Activated CD8-positive, alpha-beta memory T cell treated with anti-CD3 and anti-CD28 coated beads for 48 hours (primary cell): Measurements from ENCODE around the gene PCGF3.
"Not testable (repeated sequence)": the region's sequence is repeated elsewhere in the genome, so short reads cannot be mapped to it uniquely, and the experiment has no call there.

Source experiments
- DNase-seq, 3 experiments: peaks; one replicate each; pipeline ENCODE4 v3.0.0-alpha.2; 2020; ENCODE audit warnings: low read depth in 2 of 3, low spot score in 2 of 3

The PCGF3 gene

GRCh38 chr4:667545-667925 is 38.1 kb upstream of the PCGF3 start:
- DNase-seq = no peak

GRCh38 chr4:668219-668618 is 37.4 kb upstream of the PCGF3 start:
- not testable (repeated sequence) for DNase-seq

GRCh38 chr4:669806-670559 is 35.6 kb upstream of the PCGF3 start:
- DNase-seq = not testable (repeated sequence)

- no peak for DNase-seq
Observed at GRCh38 chr4:671769-672168, 33.9 kb upstream of the PCGF3 start.

DNA sequence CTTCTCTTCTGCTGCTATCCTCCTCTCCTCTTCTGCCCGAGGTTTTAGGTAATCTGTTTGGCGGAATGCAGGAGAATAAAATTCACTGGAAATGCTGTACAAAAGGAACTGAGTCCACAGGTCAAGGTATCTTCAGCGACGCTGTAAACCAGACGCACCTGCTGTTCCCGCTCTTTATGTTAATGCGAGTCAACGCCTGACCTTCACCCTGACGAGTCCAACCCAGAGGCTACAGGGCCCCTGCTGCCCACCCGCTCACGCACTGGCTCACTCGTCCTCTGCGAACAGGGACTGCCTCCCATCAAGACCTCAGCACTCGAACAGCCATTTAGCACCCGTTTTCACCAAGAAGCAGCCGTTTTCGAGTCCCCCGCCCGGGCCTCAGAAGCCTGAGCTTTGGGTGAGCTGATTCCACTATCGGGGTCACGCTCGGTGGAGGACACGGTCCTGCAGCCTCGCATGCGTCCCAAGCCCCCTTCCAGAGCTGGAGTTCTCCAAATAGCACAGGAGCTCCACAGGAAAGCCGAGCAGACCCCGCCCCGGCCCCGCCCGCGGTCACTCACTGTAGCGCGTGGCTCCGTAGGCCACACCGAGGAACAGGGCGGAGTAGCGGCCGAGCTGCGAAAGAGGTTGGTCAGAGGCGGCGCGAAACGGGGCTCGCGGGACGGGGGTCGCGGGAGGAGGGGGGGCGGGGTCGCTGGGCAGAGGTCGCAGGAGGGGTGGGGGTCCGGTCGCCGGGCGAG is 32.1 kb upstream of the PCGF3 start:
- DNase-seq = no peak

DNA sequence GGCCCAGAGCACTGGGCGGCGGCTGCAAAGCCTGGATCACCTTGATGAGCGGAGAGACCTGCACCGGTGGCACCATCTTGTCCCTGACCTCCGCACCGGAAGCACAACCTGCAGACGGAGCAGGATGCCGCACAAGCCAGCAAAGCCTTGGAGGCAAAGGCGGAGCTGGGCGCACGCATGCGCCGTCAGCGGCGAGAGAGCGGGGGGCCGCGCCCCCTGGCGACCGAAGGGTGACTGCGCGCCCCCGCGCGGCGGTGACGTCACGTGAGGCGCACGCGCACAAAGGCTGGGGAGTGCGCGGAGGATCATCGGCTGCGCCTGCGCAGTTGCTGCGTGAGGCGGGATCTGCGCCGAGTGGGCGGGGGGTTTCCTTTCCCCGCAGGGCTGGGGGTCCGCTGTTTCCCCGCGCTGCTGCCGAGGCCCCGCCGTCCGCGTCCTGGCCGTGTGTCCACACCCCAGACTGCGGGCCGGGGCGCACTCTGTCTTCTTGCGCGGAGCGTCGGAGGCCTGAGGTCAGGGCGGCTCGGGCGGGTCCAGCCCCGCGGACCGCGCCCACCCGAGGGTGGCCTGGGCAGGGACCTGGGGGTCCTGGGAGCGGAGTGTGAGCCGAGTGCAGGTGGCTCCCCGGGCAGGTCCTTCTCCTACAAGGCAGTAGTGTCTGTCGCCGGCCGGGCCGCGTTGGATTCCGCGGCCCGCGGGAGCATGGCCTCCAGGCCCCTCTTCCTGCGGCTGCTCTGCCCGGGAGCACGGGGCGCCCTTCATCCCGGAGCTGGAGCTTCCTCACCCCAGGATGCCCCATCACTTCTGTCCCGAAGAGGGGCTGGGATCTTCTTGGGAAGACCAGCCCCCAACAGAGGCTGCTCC is 31.2 kb upstream of the PCGF3 start, which contains the start of the genes ATP5ME and MYL5:
ATP5ME (minus strand) TSS at position 105 of the 864 bp plus-strand sequence; CDS start at position 76, 29 bp downstream.
MYL5 (plus strand) TSS at position 371 of the 864 bp plus-strand sequence. CDS start 3,485 bp downstream, outside the sequence.
- DNase-seq = peak; percentile 94 to 98 (median 96)

DNA sequence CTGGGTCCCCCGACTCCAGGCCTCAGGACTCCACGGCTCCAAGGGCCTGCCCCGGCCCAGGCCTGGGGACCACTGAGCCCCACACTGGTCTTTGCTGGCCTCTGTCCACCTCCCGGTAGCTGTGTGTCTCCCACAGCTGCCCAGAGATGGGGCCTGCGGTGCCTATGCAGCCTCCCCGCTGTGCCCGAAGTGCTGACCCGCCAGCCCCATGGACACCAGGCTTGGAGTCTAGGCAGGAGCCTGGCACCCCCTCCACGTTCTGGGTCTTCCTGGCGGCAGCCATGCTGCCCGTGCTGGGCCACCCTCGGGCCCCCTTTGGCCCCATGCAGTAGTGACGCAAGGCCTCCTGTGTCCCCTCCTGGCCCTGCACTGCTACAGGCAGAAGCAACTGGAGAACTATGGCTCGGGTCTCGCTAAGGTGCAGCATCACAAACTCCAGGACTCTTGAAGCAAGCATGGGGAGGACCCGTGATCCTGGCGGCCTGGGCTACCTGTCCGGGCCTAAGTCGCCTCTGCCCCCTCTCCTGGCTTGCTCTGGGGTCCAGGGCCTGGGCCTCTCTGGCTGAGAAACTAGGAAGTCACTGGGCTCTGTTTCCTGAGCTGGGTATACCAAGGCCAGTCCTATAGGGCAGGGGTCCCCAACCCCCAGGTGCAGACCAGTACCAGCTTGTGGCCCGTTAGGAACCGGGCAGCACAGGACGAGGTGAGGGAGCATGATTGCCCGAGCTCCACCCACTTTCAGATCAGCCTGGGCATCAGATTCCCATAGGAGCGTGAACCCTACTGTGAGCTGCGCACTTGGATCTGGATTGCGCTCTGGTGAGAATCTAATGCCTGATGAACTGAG is 30.4 kb upstream of the PCGF3 start:
- no peak for DNase-seq

GRCh38 chr4:675980-676870 is 29.4 kb upstream of the PCGF3 start:
- no peak for DNase-seq

DNA sequence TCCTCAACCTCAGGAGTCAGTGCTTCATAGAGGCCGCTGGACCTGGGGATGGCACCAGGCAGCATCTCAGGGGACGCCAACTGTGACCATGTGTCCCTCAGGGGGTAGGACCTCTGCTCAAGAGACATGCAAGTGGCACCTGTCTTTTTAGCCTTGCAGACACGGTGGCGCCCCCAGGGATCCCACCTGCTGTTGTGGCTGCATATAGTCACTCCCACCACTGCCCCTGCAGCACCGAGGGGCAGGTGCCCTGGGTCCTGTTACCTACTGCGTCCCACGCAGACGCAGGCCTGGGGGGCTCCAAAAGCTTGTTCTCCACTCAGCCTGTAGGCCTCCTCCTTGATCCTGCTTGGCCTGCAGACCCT is 28.8 kb upstream of the PCGF3 start:
- no peak for DNase-seq

- no peak for DNase-seq
Observed at GRCh38 chr4:677431-678293, 28.0 kb upstream of the PCGF3 start.

GRCh38 chr4:678331-679103 is 27.1 kb upstream of the PCGF3 start:
- DNase-seq = no peak

GRCh38 chr4:679104-679481 is 26.5 kb upstream of the PCGF3 start:
- DNase-seq = no peak

GRCh38 chr4:679629-680028 is 26.0 kb upstream of the PCGF3 start:
- no peak for DNase-seq

GRCh38 chr4:680091-680490 is 25.5 kb upstream of the PCGF3 start:
- no peak for DNase-seq

- DNase-seq = no peak
Observed at GRCh38 chr4:680551-680927, 25.1 kb upstream of the PCGF3 start.

DNA sequence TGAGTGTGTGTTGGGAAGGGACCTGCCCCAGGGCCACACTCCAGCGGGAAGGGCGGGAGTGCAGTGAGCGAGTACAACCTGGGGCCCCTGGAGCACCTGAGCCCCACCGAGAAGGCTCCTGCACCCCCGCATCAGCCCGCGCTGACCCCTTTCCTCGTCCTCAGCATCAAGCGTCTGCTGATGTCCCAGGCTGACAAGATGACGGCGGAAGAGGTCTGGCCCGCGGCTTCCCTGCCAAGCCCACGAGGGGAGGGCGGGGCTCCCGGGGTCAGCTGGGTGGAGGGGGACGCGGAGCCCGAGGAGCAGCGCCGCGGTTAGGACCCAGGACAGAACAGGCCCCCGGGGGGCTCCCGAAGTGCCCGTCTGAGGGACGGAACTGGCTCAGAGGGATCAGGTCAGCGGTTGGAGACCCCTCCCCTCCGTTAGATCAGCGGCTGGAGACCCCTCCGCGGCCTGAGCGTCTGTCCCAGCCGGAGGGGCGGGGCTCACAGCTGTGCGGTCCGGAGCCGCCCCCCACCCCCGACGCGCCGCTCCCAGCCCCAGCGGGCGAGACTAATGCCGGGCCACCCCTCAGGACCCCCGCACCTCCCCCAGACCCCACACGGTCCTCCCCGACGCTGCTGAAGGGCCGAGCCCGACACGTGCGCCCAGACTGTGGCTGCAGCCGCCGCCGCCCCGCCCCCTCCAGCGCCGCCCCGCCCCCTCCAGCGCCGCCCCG is 24.5 kb upstream of the PCGF3 start:
- DNase-seq = peak in 1 of 3 experiments; percentile 38

GRCh38 chr4:681736-682451 is 23.7 kb upstream of the PCGF3 start:
- no peak for DNase-seq
